Fibroblast of the aortic adventitia (primary cell): ENCODE results near the gene LRRC3. TPM values are rescaled to one million over a fixed set of nuclear protein-coding genes. Genes with fewer than 3 reads are reported as not detected.
A peak's percentile ranks its signal among the peaks of the same experiment; 100 is the strongest.

Experiments
- DNase-seq: peaks from one replicate; pipeline ENCODE4 v3.0.0-alpha.2; 2010; ENCODE audit warnings: low read depth
- H3K4me3 ChIP-seq: 2 replicates; pipeline ENCODE4 v1.5.1; 2011; ENCODE audit warnings: low read depth, mild to moderate bottlenecking, control low read depth, low read length, moderate library complexity
- total RNA-seq: library from RNA; depleted of rRNA; stranded (reverse); fragments of >200 nt; gene quantifications from 2 replicates; pipeline ENCODE4 v1.2.3, GENCODE V29; 2012; ENCODE audit warnings: low replicate concordance
- TF ChIP-seq, protein P1 (sequence below): IDR thresholded peaks from 2 replicates; pipeline ENCODE4 v1.5.1; 2011; ENCODE audit warnings: mild to moderate bottlenecking, low read length, control low read depth, inconsistent platforms; ENCODE audit not compliant: insufficient read depth

LRRC3 gene
- total RNA-seq, 1 donor: 0.45 TPM

DNA sequence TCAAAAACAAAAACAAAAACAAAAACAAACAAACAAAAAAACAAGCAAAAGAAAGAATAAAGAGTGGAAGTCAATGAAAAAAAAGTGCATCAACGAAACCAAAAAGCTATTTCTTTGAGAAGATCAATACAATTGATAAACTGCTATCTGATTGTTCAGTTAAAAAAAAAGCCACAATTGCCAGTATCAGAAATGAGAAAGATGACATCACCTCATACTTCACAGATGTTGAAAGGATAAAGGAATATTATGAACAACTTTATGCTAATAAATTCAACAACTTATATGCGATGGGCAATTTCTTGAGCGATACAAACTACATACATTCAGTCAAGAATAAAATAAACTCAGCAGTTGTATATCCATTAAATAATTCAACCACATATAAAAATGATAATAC, 2.2 kb upstream of the LRRC3 start:
- TF ChIP-seq, protein P1, sequence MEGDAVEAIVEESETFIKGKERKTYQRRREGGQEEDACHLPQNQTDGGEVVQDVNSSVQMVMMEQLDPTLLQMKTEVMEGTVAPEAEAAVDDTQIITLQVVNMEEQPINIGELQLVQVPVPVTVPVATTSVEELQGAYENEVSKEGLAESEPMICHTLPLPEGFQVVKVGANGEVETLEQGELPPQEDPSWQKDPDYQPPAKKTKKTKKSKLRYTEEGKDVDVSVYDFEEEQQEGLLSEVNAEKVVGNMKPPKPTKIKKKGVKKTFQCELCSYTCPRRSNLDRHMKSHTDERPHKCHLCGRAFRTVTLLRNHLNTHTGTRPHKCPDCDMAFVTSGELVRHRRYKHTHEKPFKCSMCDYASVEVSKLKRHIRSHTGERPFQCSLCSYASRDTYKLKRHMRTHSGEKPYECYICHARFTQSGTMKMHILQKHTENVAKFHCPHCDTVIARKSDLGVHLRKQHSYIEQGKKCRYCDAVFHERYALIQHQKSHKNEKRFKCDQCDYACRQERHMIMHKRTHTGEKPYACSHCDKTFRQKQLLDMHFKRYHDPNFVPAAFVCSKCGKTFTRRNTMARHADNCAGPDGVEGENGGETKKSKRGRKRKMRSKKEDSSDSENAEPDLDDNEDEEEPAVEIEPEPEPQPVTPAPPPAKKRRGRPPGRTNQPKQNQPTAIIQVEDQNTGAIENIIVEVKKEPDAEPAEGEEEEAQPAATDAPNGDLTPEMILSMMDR: no peak
- no peak for DNase-seq
- no peak overlapping the region for H3K4me3 ChIP-seq

DNA sequence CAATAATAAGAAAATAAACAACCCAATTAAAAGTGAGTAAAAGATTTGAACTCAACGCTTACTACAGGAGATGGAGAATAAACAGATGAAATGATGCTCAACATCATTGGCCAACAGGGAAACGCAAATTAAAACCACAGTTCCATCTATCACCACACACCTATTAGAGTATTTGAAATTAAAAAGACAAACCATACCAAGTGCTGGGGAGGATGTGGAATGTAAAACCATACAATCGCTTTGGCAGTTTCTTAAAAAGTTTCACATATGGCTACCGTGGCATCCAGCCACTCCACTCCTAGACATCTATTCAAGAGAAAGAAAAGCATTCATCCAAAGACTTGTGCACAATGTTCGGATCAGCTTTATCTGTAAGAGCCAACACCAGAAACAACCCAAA, 1.3 kb upstream of the LRRC3 start:
- TF ChIP-seq, protein P1: no peak
- no peak for DNase-seq
- H3K4me3 ChIP-seq: no peak overlapping the region

DNA sequence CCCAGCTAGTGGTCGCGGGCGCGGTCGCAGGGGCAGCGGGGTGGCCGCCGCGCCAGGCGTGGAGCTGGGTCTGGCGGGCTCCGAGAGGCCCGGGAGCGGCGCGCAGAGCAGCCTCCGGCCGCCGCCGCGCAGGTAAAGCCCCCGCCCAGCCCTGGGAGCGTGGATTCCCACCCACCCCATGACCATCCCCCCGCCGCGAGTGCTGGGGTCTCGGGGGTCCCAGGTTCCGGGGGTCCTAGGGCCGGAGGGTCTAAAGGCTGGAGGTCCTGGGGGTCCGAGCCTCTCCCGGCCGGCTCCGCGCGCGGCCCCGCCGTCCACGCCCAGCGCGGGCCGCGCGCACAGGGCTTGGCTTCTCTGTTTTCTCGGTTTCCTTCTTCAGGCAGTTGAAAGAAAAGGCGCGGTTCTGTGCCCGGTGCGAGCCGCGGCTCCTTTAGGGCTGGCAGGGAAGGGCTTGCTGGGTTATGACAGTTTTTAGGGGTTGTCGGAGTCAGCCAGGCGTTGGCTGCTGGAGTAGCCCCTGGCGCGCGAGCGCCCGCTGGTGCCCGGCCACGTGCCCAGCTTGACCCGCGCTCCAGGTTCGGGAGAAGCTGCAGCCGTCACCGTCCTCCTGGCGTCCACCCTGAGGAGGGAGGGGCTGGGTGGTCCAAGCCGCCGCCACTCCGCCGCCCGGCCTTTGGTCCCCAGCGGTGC, 359 bp downstream of the LRRC3 start:
- TF ChIP-seq, protein P1: no peak
- peak; percentile 17 for DNase-seq
- peak overlapping the region; percentile 61 for H3K4me3 ChIP-seq

DNA sequence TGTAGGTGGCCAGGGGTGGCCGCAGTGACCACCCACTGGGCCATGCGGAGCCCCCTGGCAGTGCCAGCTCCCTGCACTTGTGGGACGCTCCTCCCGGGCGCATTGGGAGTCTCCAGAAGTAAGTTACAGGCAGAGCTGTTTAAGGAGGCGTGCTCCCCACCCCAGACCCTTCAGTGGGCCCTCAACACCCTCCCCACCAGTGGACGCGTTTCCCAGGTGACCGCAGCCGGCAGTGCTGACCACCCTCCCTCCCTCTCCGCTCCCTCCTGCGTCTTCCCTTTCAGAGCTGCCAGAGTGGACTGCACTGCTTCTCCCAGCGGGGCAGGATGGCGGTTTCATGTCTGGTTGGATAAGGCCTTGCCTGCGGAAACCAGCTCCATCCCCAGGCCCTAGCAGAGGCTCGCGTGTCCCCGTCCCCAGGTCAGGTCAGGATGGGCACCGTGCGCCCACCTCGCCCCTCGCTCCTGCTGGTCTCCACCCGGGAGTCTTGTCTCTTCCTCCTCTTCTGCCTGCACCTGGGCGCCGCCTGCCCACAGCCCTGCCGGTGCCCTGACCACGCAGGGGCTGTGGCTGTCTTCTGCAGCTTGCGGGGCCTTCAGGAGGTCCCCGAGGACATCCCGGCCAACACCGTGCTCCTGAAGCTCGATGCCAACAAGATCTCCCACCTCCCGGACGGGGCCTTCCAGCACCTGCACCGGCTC, 1.1 kb downstream of the LRRC3 start:
- TF ChIP-seq, protein P1: no peak
- peak overlapping the region; percentile 61 for H3K4me3 ChIP-seq
- no peak for DNase-seq

DNA sequence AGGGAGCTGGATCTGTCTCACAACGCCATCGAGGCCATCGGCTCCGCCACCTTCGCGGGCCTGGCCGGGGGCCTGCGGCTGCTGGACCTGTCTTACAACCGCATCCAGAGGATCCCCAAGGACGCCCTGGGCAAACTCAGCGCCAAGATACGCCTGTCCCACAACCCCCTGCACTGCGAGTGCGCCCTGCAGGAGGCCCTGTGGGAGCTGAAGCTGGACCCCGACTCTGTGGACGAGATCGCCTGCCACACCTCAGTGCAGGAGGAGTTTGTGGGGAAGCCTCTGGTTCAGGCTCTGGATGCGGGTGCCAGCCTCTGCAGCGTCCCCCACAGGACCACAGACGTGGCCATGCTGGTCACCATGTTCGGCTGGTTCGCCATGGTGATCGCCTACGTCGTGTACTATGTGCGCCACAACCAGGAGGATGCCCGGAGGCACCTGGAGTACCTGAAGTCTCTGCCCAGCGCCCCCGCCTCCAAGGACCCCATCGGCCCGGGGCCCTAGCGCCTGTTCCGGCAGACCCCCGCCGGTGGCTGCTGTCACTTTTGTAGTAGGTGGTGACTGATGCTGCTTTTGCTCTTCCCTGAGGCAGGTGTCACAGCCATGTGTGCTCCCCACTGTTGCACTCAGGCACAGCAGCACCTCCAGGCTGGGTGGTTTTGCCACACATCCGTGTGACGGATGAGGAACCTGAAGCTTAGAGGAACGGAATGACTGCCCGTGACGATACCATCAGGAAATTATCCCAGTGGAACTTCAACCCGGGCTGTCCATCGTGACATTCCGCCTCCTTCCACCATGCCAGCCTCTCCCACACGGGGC, 1.8 kb downstream of the LRRC3 start:
- no peak for DNase-seq
- TF ChIP-seq, protein P1: no peak
- no peak overlapping the region for H3K4me3 ChIP-seq

DNA sequence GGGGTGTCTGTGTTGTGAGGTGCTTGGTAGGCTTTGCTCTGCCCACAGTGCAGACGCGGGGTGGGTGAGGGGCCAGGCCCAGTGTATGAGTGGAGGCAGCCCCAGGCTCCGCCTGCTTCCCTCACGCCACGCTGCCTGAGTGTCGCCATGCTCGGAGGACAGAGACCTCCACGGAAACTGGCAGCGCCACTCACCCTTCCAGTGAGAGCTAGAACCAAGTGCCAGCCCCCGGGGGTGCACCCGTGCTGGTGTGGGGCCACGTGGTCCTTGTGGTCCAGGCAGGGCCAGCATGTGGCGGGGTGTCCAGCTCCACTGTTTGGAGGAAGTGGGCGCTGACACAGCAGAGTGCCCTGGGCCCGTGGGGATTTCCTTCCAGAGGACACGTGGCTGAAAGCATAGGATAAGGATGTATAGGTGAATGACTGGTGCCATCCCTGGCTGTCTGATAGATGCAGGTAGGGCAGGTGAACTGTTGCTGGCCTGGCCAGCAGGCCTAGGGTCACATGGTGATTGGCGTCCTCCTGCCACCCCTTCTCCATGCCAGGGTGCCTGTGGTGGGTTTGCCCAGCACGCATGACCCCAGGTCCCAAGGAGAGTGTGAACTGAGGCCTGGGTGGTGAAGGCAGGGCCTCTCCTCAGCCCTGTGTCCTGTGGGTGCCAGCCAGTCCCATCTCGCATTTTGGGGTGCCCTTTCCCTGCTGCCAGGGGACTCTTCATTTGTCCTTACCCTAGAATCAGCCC, 3.8 kb downstream of the LRRC3 start:
- DNase-seq: no peak
- TF ChIP-seq, protein P1: no peak
- no peak overlapping the region for H3K4me3 ChIP-seq
